GM18526 (cell line): ENCODE measurements around the gene CRLF1.

Experiments
- POLR2A ChIP-seq: IDR thresholded peaks from 3 replicates; pipeline ENCODE4 v1.6.1; 2011; ENCODE audit not compliant: insufficient read length; ENCODE audit errors: extremely low read depth

The CRLF1 gene

GRCh38 chr19:18644196-18645034 is 37.8 kb upstream of the CRLF1 start:
- no peak for TF ChIP-seq POLR2A

- no peak for TF ChIP-seq POLR2A
These were observed 33.2 kb upstream of the CRLF1 start for GRCh38 chr19:18639706-18640243.

GRCh38 chr19:18637673-18638630 is 31.4 kb upstream of the CRLF1 start:
- no peak for TF ChIP-seq POLR2A

- TF ChIP-seq POLR2A, result peak; percentile 73
These were observed 30.5 kb upstream of the CRLF1 start, which contains the start of gene KLHL26 for GRCh38 chr19:18636969-18637629. Gene KLHL26 (plus strand): TSS chr19:18637028. CDS start chr19:18637055, 27 bp downstream.

- TF ChIP-seq POLR2A, result no peak
These were observed 29.8 kb upstream of the CRLF1 start for GRCh38 chr19:18636183-18636968.

- no peak for TF ChIP-seq POLR2A
These were observed 29.2 kb upstream of the CRLF1 start for GRCh38 chr19:18635831-18636182.

GRCh38 chr19:18634612-18635297 is 28.2 kb upstream of the CRLF1 start:
- no peak for TF ChIP-seq POLR2A

- no peak for TF ChIP-seq POLR2A
These were observed 26.7 kb upstream of the CRLF1 start for GRCh38 chr19:18633321-18633720.

- no peak for TF ChIP-seq POLR2A
These were observed 22.8 kb upstream of the CRLF1 start for GRCh38 chr19:18629166-18630088.

GRCh38 chr19:18626906-18627305 is 20.3 kb upstream of the CRLF1 start:
- no peak for TF ChIP-seq POLR2A

- no peak for TF ChIP-seq POLR2A
These were observed 14.3 kb upstream of the CRLF1 start for GRCh38 chr19:18620902-18621301.

GRCh38 chr19:18620311-18620710 is 13.7 kb upstream of the CRLF1 start:
- no peak for TF ChIP-seq POLR2A

GRCh38 chr19:18618236-18618635 is 11.6 kb upstream of the CRLF1 start:
- no peak for TF ChIP-seq POLR2A

GRCh38 chr19:18617562-18617961 is 11.0 kb upstream of the CRLF1 start:
- TF ChIP-seq POLR2A, result no peak
